TTC549 (cell line): ENCODE results near the gene KLF13.

ENCODE experiments used
- FAIRE-seq: peaks from 2 replicates; lab custom pipeline; 2012; peaks lifted over from hg19 to GRCh38; lab: Jason Lieb, UNC

The KLF13 gene

DNA sequence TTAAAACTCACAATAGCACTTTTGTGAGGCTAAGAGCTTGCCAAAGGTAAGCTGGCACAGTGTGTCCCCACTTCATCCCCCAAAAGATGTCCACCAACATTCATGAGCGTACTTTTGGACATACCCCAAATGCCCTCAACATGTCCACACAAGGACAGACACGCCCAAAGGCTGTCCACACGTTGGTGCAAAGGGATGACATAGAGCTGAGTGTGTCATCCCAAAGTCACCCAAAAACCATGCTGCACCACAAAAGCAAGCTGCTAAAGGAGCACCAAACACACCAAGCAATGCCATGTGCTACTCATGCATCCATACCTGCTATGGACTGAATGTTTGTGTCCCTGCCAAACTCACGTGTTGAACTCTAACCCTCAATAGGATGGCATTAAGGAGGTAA, 57.9 kb downstream of the KLF13 start:
- FAIRE-seq = no peak

- no peak for FAIRE-seq
Observed at GRCh38 chr15:31385736-31386135, 59.1 kb downstream of the KLF13 start.

GRCh38 chr15:31387092-31387478, 60.5 kb downstream of the KLF13 start:
- no peak for FAIRE-seq

- FAIRE-seq = no peak
Observed at GRCh38 chr15:31387479-31388118, 61.0 kb downstream of the KLF13 start.

DNA sequence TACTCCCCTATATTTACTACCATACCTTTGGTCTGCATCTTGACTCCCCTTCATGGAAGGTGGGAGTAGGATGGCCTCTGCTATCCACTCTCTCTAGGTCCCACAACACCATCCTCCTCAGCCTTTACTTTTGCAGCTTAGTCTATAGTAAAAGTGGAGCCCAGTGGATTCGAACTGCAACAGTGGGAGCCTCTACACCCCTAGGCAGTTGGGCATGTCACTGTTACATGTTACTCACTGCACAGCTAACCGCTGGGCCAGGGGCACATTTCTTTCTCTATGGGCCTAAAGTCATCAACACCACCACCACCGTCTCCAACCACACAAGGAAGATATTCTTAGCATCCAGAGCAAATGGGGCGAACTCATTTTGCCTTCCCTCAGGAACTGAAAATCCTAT, 62.9 kb downstream of the KLF13 start:
- FAIRE-seq = no peak

GRCh38 chr15:31390029-31390428, 63.4 kb downstream of the KLF13 start:
- no peak for FAIRE-seq

GRCh38 chr15:31390777-31391486, 64.3 kb downstream of the KLF13 start:
- FAIRE-seq = no peak

DNA sequence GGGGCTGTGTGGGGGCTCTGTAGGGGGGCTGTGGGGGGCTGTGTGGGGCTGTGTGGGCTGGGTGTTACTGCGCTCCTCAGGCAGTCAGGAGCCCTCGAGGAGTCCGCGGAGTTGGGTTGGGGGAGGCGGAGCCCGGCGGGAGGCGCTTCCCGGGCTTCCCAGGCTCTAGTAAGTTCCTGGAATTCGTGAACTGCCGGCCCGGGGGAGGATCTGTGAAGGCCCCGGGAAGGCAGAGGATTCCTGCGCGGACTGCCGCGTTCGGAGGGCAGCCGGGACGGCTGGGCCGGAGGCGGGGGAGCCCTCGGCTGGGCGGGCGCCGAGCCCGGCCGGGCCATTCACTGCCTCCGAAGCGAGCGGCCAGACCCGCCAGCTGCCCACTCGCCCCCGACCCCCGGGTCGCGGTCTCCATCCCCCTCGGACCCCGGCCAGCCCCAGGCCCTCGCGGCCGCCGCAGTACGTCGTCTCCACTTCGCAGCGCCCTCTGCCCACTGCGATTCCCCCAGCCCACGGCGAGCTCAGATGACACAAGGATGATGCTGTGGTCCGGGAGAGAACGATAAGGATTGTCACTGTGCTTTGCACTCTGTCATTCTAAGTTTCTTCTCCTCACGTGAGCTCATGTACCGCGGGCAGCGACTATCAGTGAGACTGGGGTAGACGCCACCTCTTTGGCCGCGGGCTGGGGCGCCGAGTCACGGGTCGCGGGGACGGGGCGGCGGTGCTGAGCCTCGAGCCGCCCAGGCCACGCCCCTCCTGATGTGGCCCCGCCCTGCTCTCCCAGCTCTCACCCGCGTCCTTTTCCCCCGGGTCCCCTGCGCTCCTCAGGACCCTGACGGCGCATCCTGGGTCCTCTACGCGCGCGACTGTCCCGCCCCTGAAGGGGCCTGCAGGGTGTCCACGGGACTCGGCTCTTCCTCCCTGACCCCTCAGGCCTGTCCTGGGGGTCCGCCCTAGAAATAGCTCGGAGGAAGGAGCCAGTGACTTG, 65.3 kb downstream of the KLF13 start:
- FAIRE-seq = no peak

DNA sequence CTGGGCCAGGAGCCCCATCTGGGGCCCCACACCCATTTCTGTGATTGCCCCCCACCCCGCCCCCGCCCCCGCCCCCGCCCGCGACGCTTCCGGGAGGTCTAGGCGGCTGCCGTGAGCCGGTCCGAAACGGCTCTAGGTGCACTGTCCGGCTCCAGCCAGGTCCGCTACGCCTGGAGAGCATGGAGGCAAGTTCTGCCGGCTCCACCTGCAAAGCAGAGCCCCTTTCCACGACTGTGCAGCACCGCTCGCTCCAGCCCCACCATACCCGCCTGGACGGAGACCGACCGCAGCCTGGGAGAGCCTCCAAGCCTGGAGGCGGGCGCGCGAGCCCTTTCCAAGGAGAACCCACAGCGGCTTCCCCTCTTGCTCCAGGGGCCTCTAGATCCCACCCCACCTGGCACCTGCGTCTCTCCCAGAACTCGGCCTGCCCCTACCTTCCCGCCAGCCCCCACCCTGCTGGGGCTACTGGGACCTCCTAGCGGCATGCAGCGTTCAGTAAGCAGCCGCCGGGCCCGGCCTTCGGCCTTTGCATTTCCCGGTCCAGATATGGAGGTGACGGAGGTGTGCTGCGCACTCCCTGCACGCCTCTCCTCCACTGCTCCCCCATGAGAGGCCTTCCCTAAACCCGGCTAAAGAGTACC, 66.2 kb downstream of the KLF13 start:
- no peak for FAIRE-seq

DNA sequence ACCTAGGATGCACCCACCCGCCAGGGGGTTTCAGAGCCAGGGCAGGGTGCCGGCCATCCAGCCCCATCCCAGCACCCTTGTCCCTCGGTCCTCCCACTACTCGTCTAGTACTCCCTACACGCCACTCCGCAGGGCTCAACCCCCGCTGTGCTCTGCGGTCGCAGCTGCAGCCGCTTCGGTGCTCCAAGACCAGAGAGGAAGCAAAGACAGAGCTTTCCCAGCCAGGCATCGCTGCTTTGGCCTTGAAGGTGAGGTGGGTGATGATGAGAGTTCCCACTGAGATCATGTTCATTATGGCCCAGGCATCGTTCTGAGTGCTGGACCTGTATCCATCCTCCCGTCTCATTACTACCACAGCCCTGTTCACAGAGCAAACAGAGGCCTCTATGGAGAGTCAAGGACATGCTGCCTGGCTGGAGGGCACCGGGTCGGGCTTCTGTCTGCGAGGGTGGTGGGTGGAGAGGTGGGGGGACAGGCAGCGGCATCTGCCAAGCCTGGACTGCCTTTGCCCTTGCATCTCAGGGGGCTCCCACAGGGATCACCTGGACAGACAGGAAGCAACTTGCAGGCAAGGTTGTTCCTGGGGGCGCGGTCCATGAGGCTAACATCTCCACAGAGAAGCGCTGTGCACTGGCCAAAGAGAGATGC, 66.9 kb downstream of the KLF13 start:
- FAIRE-seq = no peak

GRCh38 chr15:31396881-31397560, 70.4 kb downstream of the KLF13 start:
- FAIRE-seq = no peak

DNA sequence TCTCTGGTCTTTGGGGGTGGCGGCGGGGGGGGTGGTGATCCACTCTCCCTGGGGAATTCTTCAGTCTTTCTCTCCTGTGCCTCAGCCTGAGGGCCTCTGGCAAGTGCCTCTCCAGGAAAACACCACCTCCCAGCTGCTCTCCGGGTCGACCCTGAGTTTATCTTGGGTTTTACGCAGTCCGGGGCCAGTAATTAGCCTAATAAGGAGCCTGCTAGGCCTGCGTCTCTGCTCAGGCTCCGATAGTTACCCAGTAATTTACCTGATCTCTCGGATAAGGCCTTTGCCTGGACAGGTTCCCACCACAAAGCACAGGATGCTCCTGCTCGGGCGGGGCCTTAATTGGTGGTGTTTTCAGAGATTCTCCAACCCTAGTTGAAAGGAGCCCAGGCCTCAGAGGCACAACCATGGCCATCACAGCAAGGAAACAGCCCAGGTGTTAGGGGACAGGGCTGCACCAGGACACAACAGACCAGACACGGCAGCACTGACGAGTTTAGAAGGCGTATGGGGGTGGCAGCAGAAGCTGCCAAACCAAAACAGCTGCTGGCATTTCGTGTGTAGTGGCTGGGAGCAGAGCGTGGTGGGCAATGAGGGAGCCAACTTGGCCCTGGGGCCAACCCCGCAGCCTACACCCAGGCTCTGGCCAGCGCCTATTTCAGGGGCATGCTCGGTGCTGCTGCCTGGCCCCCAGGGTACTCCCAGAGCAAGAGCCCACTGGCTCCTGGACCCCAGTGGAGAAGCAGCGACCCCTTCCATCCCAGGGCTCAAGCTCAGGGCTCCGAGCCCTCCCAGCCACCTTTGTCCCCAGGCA, 71.4 kb downstream of the KLF13 start:
- no peak for FAIRE-seq

- no peak for FAIRE-seq
Observed at GRCh38 chr15:31398677-31399301, 72.2 kb downstream of the KLF13 start.

DNA sequence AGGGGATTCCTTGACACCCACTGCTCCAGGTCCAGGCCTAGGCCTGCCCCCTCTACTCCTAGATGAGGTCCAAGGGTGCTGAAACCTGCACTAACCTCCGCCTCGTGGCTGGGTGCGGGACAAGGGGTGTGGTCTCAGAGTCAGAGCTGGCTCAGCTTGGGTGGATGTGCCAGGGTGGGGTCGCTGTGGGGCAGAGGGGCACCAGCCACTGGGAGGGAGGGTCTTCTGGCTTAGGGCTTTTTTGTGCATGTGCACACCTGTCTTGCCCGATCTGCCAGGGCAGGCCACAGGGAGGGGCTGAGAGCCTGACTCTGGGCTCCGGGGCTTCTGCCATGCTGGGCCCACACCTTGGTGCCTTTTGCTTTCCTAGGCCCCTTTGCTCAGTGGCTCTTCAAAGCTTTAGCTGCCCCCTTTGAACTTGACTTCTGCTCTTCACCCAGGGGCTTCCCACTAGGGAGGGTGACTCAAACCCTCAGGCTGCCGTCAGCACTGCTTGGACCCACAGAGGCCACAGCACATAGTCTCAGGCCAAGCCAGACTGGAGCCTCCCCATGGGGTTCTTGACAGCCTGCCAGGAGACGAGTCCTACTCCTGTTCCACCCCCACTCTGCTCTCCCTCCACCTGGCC, 73.0 kb downstream of the KLF13 start:
- FAIRE-seq = no peak

GRCh38 chr15:31400222-31400927, 73.7 kb downstream of the KLF13 start:
- no peak for FAIRE-seq

- no peak for FAIRE-seq
Observed at GRCh38 chr15:31401282-31401681, 74.6 kb downstream of the KLF13 start.

- no peak for FAIRE-seq
Observed at GRCh38 chr15:31402003-31402402, 75.4 kb downstream of the KLF13 start.

DNA sequence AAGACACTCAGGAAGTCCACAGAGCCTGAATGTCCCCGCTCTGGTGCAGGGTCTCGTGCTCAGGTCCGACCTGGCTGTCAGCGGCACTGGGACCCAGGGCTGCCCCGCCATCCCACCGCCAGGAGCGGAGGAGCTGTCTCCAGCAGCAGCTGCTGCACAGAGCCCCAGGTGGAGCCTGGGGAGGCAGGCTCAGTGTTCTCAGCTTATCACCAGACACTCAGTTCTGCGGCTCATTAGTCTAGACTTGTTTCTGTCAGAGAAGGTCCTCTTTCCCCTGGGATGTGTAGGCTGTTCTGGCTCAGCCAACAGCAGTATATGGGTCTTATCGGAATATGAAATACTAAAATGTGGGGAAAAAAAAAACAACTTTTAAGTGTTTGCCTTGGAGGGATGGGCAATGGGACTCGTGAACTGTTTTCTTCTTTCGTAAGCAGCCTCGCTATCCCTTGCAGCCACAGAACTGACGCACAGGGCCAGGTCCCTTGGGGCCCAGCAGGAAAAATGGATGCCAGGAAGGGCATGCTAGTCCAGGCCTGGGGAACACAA, 75.9 kb downstream of the KLF13 start:
- FAIRE-seq = no peak

DNA sequence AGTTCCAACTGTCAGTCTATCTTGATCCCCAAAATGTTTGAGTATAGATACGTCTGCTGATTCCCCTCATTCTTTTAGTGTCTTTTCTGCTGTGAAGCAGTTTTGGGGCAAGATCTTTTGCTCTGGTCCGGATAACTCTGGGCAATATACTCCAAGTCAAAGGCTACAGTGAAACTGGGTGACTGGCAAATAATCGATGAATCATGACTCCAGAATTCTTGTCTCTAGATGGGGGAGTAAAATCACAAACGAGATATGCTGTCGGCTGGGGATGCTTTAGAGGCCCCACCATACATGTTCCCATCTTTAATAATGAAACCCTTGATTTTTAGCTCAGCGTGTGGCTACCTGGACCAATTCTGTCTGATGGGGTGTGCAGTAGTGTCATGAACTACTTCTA, 76.5 kb downstream of the KLF13 start:
- FAIRE-seq = no peak
